ENCODE measurements around the gene FAM136A. TPM values are rescaled to one million over a fixed set of nuclear protein-coding genes. Genes with fewer than 3 reads are reported as not detected.

FAM136A gene
- total RNA-seq, 2 donors from 2014 or later, result 81.3 to 91.8 TPM

DNA sequence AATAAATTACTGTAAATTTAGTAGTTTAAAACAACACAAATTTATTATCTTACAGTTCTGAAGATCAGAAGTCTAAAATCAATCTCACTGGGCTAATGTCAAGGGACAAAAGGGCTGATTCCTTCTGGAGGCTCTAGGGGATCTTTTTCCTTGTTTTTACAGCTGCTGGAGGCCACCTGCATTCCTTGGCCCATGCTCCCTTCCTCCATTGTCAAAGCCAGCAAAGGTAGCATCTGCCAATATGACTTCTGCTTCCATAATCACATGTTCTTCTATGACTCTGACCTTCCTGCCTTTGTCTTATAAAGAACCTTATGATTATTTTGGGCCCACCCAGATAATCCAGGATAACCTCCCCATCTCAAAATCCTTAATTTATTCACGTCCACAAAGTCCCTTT, 46.0 kb upstream of the FAM136A start:
- no peaks in the 10 kb centered on the region for H3K9me3 Mint-ChIP-seq

DNA sequence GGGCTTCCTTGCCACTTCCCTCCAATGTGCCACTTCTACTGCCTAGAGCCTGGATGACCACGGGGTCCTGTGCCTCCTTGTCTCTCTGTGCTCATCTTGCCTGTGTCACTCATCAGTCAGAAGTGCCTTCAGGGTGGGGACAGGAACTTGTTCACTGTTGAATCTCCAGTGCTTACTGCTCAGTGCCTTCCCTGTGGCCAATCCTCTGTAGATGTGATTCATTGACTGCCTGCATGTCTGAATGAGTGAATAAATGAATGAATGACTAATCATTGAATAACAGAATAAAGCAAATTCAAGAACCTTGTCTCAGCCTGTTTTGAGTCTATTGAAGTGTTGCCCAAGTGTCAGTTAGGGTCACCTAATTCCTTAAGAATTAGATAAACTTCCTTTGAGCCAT, 42.3 kb upstream of the FAM136A start:
- Histone ChIP-seq H3K9me3 (ENCODE audit: control insufficient read depth, low read length) (no peaks in the 10 kb centered on the region), H3K4me3 (ENCODE audit: low read length) (no peak overlapping the region), H3K27ac (ENCODE audit: low read depth, low read length) (no peak overlapping the region), H3K27me3 (ENCODE audit: control insufficient read depth, insufficient read depth, low read length, poor library complexity, severe bottlenecking) (no peaks in the 10 kb centered on the region), H3K36me3 (ENCODE audit: control insufficient read depth, insufficient read depth, low read length) (no peaks in the 10 kb centered on the region), H3K4me1 (ENCODE audit: control insufficient read depth, insufficient read depth, low read length) (no peaks in the 10 kb centered on the region), H3K9ac (ENCODE audit: extremely low read depth, low read length, poor library complexity, severe bottlenecking) (no peak overlapping the region)
- no peaks in the 10 kb centered on the region for H3K9me3 Mint-ChIP-seq
- TF ChIP-seq, protein P1, sequence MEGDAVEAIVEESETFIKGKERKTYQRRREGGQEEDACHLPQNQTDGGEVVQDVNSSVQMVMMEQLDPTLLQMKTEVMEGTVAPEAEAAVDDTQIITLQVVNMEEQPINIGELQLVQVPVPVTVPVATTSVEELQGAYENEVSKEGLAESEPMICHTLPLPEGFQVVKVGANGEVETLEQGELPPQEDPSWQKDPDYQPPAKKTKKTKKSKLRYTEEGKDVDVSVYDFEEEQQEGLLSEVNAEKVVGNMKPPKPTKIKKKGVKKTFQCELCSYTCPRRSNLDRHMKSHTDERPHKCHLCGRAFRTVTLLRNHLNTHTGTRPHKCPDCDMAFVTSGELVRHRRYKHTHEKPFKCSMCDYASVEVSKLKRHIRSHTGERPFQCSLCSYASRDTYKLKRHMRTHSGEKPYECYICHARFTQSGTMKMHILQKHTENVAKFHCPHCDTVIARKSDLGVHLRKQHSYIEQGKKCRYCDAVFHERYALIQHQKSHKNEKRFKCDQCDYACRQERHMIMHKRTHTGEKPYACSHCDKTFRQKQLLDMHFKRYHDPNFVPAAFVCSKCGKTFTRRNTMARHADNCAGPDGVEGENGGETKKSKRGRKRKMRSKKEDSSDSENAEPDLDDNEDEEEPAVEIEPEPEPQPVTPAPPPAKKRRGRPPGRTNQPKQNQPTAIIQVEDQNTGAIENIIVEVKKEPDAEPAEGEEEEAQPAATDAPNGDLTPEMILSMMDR (conservative IDR thresholded peaks at IDR 0.05), result no peak
- no peaks in the 10 kb centered on the region for H3K36me3 Mint-ChIP-seq (ENCODE audit: low read depth)
- WGBS, 2 experiments (ENCODE audit: insufficient coverage in 1 of 2, insufficient read length in 1 of 2), result 57 to 75% methylated on average over 1 of the region's 1 CpG
- no peak for DNase-seq
- H3K27me3 Mint-ChIP-seq (ENCODE audit: insufficient read depth), result peaks cover 8% of the 10 kb centered on the region
- no peak overlapping the region for H3K27ac Mint-ChIP-seq
- no peak overlapping the region for H3K4me3 Mint-ChIP-seq
- H3K4me1 Mint-ChIP-seq, result peaks cover 2% of the 10 kb centered on the region

More for the DNA sequence above, 46.0 kb upstream of the FAM136A start:
- H3K9ac ChIP-seq (ENCODE audit: extremely low read depth, low read length, poor library complexity, severe bottlenecking), result no peak overlapping the region
- no peaks in the 10 kb centered on the region for H3K36me3 Mint-ChIP-seq (ENCODE audit: low read depth)
- H3K9me3 ChIP-seq (ENCODE audit: control insufficient read depth, low read length), result no peaks in the 10 kb centered on the region
- no peaks in the 10 kb centered on the region for H3K27me3 ChIP-seq (ENCODE audit: control insufficient read depth, insufficient read depth, low read length, poor library complexity, severe bottlenecking)
- peaks cover 7% of the 10 kb centered on the region for H3K27me3 Mint-ChIP-seq (ENCODE audit: insufficient read depth)
- DNase-seq, result no peak
- H3K4me1 Mint-ChIP-seq, result no peaks in the 10 kb centered on the region
- no peaks in the 10 kb centered on the region for H3K36me3 ChIP-seq (ENCODE audit: control insufficient read depth, insufficient read depth, low read length)
- no peak overlapping the region for H3K27ac ChIP-seq (ENCODE audit: low read depth, low read length)
- WGBS, 2 experiments (ENCODE audit: insufficient coverage in 1 of 2, insufficient read length in 1 of 2), result 83% methylated on average over 1 of the region's 1 CpG; no CpG with 5 or more reads in 1 of the 2 experiments
- no peak overlapping the region for H3K27ac Mint-ChIP-seq
- H3K4me1 ChIP-seq (ENCODE audit: control insufficient read depth, insufficient read depth, low read length), result no peaks in the 10 kb centered on the region
- H3K4me3 ChIP-seq (ENCODE audit: low read length), result no peak overlapping the region
- no peak overlapping the region for H3K4me3 Mint-ChIP-seq
- TF ChIP-seq, protein P1 (conservative IDR thresholded peaks at IDR 0.05), result no peak

GRCh38 chr2:70341477-70341765, 39.6 kb upstream of the FAM136A start:
- H3K27me3 ChIP-seq (ENCODE audit: control insufficient read depth, insufficient read depth, low read length, poor library complexity, severe bottlenecking), result no peaks in the 10 kb centered on the region
- Mint-ChIP-seq H3K4me1 (peaks cover 2% of the 10 kb centered on the region), H3K27me3 (ENCODE audit: insufficient read depth) (peaks cover 8% of the 10 kb centered on the region), H3K9me3 (no peaks in the 10 kb centered on the region), H3K36me3 (ENCODE audit: low read depth) (no peaks in the 10 kb centered on the region), H3K4me3 (no peak overlapping the region), H3K27ac (no peak overlapping the region)
- H3K27ac ChIP-seq (ENCODE audit: low read depth, low read length), result no peak overlapping the region
- H3K4me1 ChIP-seq (ENCODE audit: control insufficient read depth, insufficient read depth, low read length), result no peaks in the 10 kb centered on the region
- H3K4me3 ChIP-seq (ENCODE audit: low read length), result no peak overlapping the region
- TF ChIP-seq, protein P1 (conservative IDR thresholded peaks at IDR 0.05), result no peak
- no peak for DNase-seq
- no peak overlapping the region for H3K9ac ChIP-seq (ENCODE audit: extremely low read depth, low read length, poor library complexity, severe bottlenecking)
- H3K36me3 ChIP-seq (ENCODE audit: control insufficient read depth, insufficient read depth, low read length), result no peaks in the 10 kb centered on the region
- no peaks in the 10 kb centered on the region for H3K9me3 ChIP-seq (ENCODE audit: control insufficient read depth, low read length)
